GM12878 (cell line): ENCODE data around the gene SPATA18. TPM values are rescaled to one million over a fixed set of nuclear protein-coding genes. Genes with fewer than 3 reads are reported as not detected.

ENCODE experiments used
- ATAC-seq: fragments of 200-7000 bp; cut with Tn5 transposase; 3 replicates; pipeline ENCODE4 v1.9.1; 2020; ENCODE audit warnings: mild to moderate bottlenecking, moderate library complexity
- BruUV-seq: library from RNA; stranded (reverse); fragments of 400-500 nt; replicated peaks from 2 replicates; lab custom pipeline; 2021; lab: Mats Ljungman, UMichigan
- CTCF ChIA-PET: fragments of 300-600 bp; sonication (Branson Sonifier 250); formaldehyde crosslinking; extraction: SDS; loops from one replicate; lab custom pipeline; 2021; ENCODE audit warnings: inconsistent platforms; lab: Yijun Ruan, JAX
- POLR2A ChIA-PET: fragments of 350-600 bp; formaldehyde crosslinking; extraction: SDS; loops from one replicate; lab custom pipeline; 2021; ENCODE audit warnings: inconsistent platforms; lab: Charles Lee
- RAD21 ChIA-PET: fragments of 300-600 bp; sonication (Branson Sonifier 250); formaldehyde crosslinking; loops from one replicate; lab custom pipeline; 2023; ENCODE audit warnings: antibody characterized with exemption; ENCODE audit not compliant: unreplicated experiment; lab: Charles Lee
- SMC1A ChIA-PET: fragments of 300-600 bp; sonication (Branson Sonifier 250); formaldehyde crosslinking; loops from one replicate; lab custom pipeline; 2023; ENCODE audit not compliant: unreplicated experiment, uncharacterized antibody; lab: Charles Lee
- DNase-seq: peaks from one replicate; pipeline ENCODE4 v3.0.0-alpha.2; 2011; ENCODE audit warnings: low read depth, low spot score
- FAIRE-seq: peaks from 3 replicates; lab custom pipeline; 2011; peaks lifted over from hg19 to GRCh38; lab: Jason Lieb, UNC
- H2AFZ ChIP-seq: 2 replicates; pipeline ENCODE4 v1.6.0; 2011; ENCODE audit warnings: low read depth, low read length, control low read depth; ENCODE audit not compliant: control insufficient read depth
- H3K27ac ChIP-seq: 2 replicates; pipeline ENCODE4 v1.5.1; 2011; ENCODE audit warnings: control low read depth; ENCODE audit not compliant: control insufficient read depth, insufficient read depth
- H3K27me3 ChIP-seq, 2 experiments: replicated peaks in 1 of 2; 2 replicates each; pipeline versions ENCODE4 v1.6.0 to v1.6.1; 2011; ENCODE audit warnings: low read length in 1 of 2; ENCODE audit not compliant: control insufficient read depth in 2 of 2, insufficient read depth in 2 of 2
- H3K36me3 ChIP-seq, 2 experiments: 2 replicates each; pipeline ENCODE4 v1.5.1; 2011; ENCODE audit warnings: low read length in 1 of 2; ENCODE audit not compliant: control insufficient read depth in 2 of 2, insufficient read depth in 2 of 2
- H3K4me1 ChIP-seq: 2 replicates; pipeline ENCODE4 v1.6.1; 2011; ENCODE audit warnings: mild to moderate bottlenecking, low read length, moderate library complexity, mixed read lengths; ENCODE audit not compliant: control insufficient read depth, insufficient read depth
- H3K4me2 ChIP-seq: 2 replicates; pipeline ENCODE4 v1.6.0; 2011; ENCODE audit warnings: control low read depth; ENCODE audit not compliant: control insufficient read depth, insufficient read depth
- H3K4me3 ChIP-seq: fragments of 200-600 bp; sonication (generic); 2 replicates; pipeline ENCODE4 v1.5.1; 2016
- H3K79me2 ChIP-seq: 2 replicates; pipeline ENCODE4 v1.6.0; 2011; ENCODE audit warnings: low read length; ENCODE audit not compliant: control insufficient read depth, insufficient read depth
- H3K9ac ChIP-seq: 2 replicates; pipeline ENCODE4 v1.8.0; 2011; ENCODE audit warnings: low read length, control low read depth, mixed read lengths; ENCODE audit not compliant: control insufficient read depth, insufficient read depth
- H3K9me3 ChIP-seq: replicated peaks from 3 replicates; pipeline ENCODE4 v1.5.1; 2011; ENCODE audit warnings: mild to moderate bottlenecking, low read length; ENCODE audit not compliant: control insufficient read depth, insufficient read depth
- H4K20me1 ChIP-seq: 2 replicates; pipeline ENCODE4 v1.6.0; 2011; ENCODE audit not compliant: control insufficient read depth, insufficient read depth
- CBX3 ChIP-seq: fragments of 200-600 bp; sonication (generic); IDR thresholded peaks from 2 replicates; pipeline ENCODE4 v1.6.1; 2016; ENCODE audit warnings: low read depth, borderline replicate concordance
- CREM ChIP-seq: IDR thresholded peaks from 2 replicates; pipeline ENCODE4 v1.6.1; 2014; ENCODE audit warnings: antibody characterized with exemption, low read depth
- DPF2 ChIP-seq: fragments of 450-650 bp; IDR thresholded peaks from 2 replicates; pipeline ENCODE4 v1.6.1; 2017; ENCODE audit warnings: mild to moderate bottlenecking
- EED ChIP-seq: sonication (generic); IDR thresholded peaks from 2 replicates; pipeline ENCODE4 v1.6.1; 2016; ENCODE audit warnings: antibody characterized with exemption, low read depth
- EZH2 ChIP-seq: IDR thresholded peaks from 2 replicates; pipeline ENCODE4 v1.6.1; 2012; ENCODE audit warnings: low read depth, mild to moderate bottlenecking, control low read depth, inconsistent platforms, low read length, borderline replicate concordance; ENCODE audit not compliant: control insufficient read depth
- RB1 ChIP-seq: fragments of 450-650 bp; formaldehyde crosslinking; IDR thresholded peaks from 2 replicates; pipeline ENCODE4 v1.6.1; 2017; ENCODE audit warnings: mild to moderate bottlenecking, borderline replicate concordance
- RUNX3 ChIP-seq: IDR thresholded peaks from 2 replicates; pipeline ENCODE4 v1.6.1; 2012; ENCODE audit warnings: low read length, inconsistent platforms
- SIX5 ChIP-seq: IDR thresholded peaks from 2 replicates; pipeline ENCODE4 v1.6.1; 2011; ENCODE audit warnings: mild to moderate bottlenecking, low read depth, low read length, moderate library complexity; ENCODE audit not compliant: severe bottlenecking
- TBL1XR1 ChIP-seq: IDR thresholded peaks from 2 replicates; pipeline ENCODE4 v1.6.1; 2012; ENCODE audit warnings: low read depth, low read length, improper control_type of control experiment
- USF2 ChIP-seq: IDR thresholded peaks from 2 replicates; pipeline ENCODE4 v1.6.1; 2011; ENCODE audit warnings: low read depth, low read length, improper control_type of control experiment, borderline replicate concordance
- ZNF217 ChIP-seq: fragments of 450-650 bp; IDR thresholded peaks from 2 replicates; pipeline ENCODE4 v1.6.1; 2017; ENCODE audit warnings: antibody characterized with exemption, mild to moderate bottlenecking
- WGBS: methylation state at CpG from one replicate; pipeline ENCODE4 v1.1.6; 2016; ENCODE audit warnings: low lambda C conversion rate; ENCODE audit not compliant: insufficient replicate concordance, insufficient coverage; ENCODE audit errors: missing lambda C conversion rate; 5-methylcytosine and 5-hydroxymethylcytosine counted together
- in situ Hi-C: fragments of 300-500 bp; cut with MboI; formaldehyde crosslinking; loops from 9 replicates; pipeline ENCODE4 v1.14.3; 2018; ENCODE audit warnings: mixed read lengths
- intact Hi-C: fragments of 100-400 bp; cut with micrococcal nuclease; formaldehyde crosslinking; loops from one replicate; pipeline ENCODE4 v1.14.2; 2022; ENCODE audit not compliant: unreplicated experiment
- polyA plus RNA-seq, 11 experiments: library from polyadenylated mRNA; depleted of rRNA in 4 of 11; unstranded in 6 of 11; stranded (reverse) in 5 of 11; fragments of >200 nt; fragmentation: Nextera tagmentation in 4 of 11; fragmentation: Illumina TruSeq in 1 of 11; extraction: Ambion mirVana in 4 of 11; extraction: Trizol in 1 of 11; gene quantifications; 1 replicate in 1 of 11; 2 replicates in 10 of 11; pipeline versions ENCODE4 v1.2.1 to v1.2.3, GENCODE V29; 2011 to 2016; ENCODE audit warnings: inconsistent platforms in 2 of 11, missing spikeins in 2 of 11, low read depth in 1 of 11
- total RNA-seq, 4 experiments: library from RNA; depleted of rRNA in 3 of 4; stranded (reverse); fragments of >200 nt in 3 of 4; fragmentation: Illumina TruSeq in 1 of 4; extraction: Trizol in 1 of 4; gene quantifications; 2 replicates each; pipeline versions ENCODE4 v1.2.1 to v1.2.3, GENCODE V29; 2013 to 2021
- TF ChIP-seq, protein P1 (sequence below): fragments of 450-650 bp; formaldehyde crosslinking; IDR thresholded peaks from 2 replicates; pipeline ENCODE4 v1.4.0; 2020; ENCODE audit warnings: mild to moderate bottlenecking, moderate library complexity

SPATA18 gene
- total and polyA plus RNA-seq, 10 of the 15 experiments (the other 5 are each of a cell fraction or from before 2014, with no cell fraction given) = 0.39 to 4.5 (median 1.9) TPM

DNA sequence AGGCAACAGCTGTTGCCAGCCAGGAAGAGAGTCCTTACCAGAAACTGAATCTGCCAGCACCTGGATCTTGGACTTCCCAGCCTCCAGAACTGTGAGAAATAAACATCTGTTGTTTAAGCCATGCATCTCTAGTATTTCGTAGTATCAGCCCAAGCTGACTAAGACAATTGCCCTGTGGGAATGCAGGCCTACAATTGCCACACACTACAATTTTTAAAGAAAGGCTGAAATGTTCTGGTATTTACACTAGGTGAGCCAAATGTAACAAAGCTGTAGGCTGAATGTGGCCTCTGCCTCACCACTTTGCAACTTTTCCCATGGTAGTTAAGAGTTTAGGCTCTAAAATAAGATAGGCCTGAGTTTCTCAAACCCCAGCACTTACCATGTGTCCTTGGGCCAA is 59.1 kb downstream of the SPATA18 start (continued):
- TF ChIP-seq EZH2 = no peak
- no peak for TF ChIP-seq DPF2
- no peak for TF ChIP-seq RUNX3
- no peak for TF ChIP-seq USF2
- TF ChIP-seq CREM = no peak
- TF ChIP-seq, protein P1, sequence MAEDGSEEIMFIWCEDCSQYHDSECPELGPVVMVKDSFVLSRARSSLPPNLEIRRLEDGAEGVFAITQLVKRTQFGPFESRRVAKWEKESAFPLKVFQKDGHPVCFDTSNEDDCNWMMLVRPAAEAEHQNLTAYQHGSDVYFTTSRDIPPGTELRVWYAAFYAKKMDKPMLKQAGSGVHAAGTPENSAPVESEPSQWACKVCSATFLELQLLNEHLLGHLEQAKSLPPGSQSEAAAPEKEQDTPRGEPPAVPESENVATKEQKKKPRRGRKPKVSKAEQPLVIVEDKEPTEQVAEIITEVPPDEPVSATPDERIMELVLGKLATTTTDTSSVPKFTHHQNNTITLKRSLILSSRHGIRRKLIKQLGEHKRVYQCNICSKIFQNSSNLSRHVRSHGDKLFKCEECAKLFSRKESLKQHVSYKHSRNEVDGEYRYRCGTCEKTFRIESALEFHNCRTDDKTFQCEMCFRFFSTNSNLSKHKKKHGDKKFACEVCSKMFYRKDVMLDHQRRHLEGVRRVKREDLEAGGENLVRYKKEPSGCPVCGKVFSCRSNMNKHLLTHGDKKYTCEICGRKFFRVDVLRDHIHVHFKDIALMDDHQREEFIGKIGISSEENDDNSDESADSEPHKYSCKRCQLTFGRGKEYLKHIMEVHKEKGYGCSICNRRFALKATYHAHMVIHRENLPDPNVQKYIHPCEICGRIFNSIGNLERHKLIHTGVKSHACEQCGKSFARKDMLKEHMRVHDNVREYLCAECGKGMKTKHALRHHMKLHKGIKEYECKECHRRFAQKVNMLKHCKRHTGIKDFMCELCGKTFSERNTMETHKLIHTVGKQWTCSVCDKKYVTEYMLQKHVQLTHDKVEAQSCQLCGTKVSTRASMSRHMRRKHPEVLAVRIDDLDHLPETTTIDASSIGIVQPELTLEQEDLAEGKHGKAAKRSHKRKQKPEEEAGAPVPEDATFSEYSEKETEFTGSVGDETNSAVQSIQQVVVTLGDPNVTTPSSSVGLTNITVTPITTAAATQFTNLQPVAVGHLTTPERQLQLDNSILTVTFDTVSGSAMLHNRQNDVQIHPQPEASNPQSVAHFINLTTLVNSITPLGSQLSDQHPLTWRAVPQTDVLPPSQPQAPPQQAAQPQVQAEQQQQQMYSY (CRISPR knock-in tag) = no peak
- TF ChIP-seq, all 136 proteins: peak for 0

DNA sequence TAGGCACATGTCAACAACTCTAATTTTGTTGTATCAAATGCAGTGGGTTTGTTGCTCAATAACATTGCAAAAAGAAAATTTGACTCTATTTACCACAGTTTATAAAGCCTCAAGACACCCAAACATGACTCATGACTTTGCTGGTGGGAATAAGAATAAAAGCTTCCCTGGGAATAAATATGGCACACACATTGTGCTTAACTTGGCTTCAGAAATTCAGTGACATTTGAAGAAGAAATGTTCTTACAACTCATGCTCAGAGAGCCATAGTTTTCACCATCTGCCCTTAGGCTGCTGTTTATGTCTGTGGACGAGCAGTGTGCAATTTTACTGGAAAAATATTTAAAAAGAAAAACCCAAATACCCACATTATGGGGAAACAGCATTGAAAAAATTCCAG is 60.9 kb downstream of the SPATA18 start:
- DNase-seq = no peak
- Histone ChIP-seq H3K4me1 (no peaks in the 10 kb centered on the region), H3K4me3 (no peak overlapping the region), H3K36me3 (no peaks in the 10 kb centered on the region), H2AFZ (no peak overlapping the region), H3K4me2 (no peak overlapping the region), H3K79me2 (no peaks in the 10 kb centered on the region), H3K9me3 (no peaks in the 10 kb centered on the region), H3K27ac (no peak overlapping the region), H4K20me1 (no peaks in the 10 kb centered on the region), H3K9ac (no peak overlapping the region), H3K27me3 (no peaks in the 10 kb centered on the region)
- POLR2A ChIA-PET = no interaction called here
- CTCF ChIA-PET = no interaction called here
- 0% methylated on average over 1 of the region's 1 CpG for WGBS
- SMC1A ChIA-PET = no interaction called here
- intact Hi-C loops = no loop called here
- RAD21 ChIA-PET = no interaction called here
- ATAC-seq = no peak
- BruUV-seq = no TSS peak
- FAIRE-seq = no peak
- in situ Hi-C loops = no loop called here
- TF ChIP-seq SIX5 (no peak), RB1 (no peak), CBX3 (no peak), DPF2 (no peak), EED (no peak), USF2 (no peak), TBL1XR1 (no peak), ZNF217 (no peak)
- TF ChIP-seq, protein P1 (CRISPR knock-in tag) = no peak
